Thoracic aorta (tissue), 2 donors: Measurements from ENCODE around the gene LEP. TPM values are rescaled to one million over a fixed set of nuclear protein-coding genes. Genes with fewer than 3 reads are reported as not detected.

ENCODE experiments used
- ATAC-seq: fragments of 150-250 bp; one replicate; pipeline ENCODE4 v1.8.0; 2017; ENCODE audit warnings: low read depth; ENCODE audit not compliant: insufficient number of reproducible peaks, low FRiP score
- DNase-seq: peaks from one replicate; pipeline ENCODE4 v3.0.0-alpha.2; 2020; ENCODE audit warnings: low spot score
- H3K27ac ChIP-seq, 2 donors: fragments of 200-600 bp; sonication (generic); 1 replicate in 1 of 2; 2 replicates in 1 of 2; pipeline ENCODE4 v1.5.1; 2016; ENCODE audit warnings: mild to moderate bottlenecking in 2 of 2, moderate library complexity in 2 of 2
- H3K27me3 ChIP-seq: fragments of 200-600 bp; sonication (generic); replicated peaks from 2 replicates; pipeline ENCODE4 v1.6.0; 2016; ENCODE audit warnings: mild to moderate bottlenecking; ENCODE audit not compliant: insufficient read depth
- H3K36me3 ChIP-seq: fragments of 200-600 bp; sonication (generic); one replicate; pipeline ENCODE4 v1.5.1; 2016
- H3K4me1 ChIP-seq, 2 donors: fragments of 200-600 bp; sonication (generic); 1 replicate in 1 of 2; 2 replicates in 1 of 2; pipeline versions ENCODE4 v1.5.1 to v1.6.0; 2016; ENCODE audit warnings: low read depth in 2 of 2, mild to moderate bottlenecking in 1 of 2; ENCODE audit not compliant: control insufficient read depth in 1 of 2
- H3K4me3 ChIP-seq: fragments of 200-600 bp; sonication (generic); 2 replicates; pipeline ENCODE4 v1.5.1; 2016; ENCODE audit warnings: mild to moderate bottlenecking
- H3K9me3 ChIP-seq: fragments of 200-600 bp; sonication (generic); 2 replicates; pipeline ENCODE4 v1.5.1; 2016
- CTCF ChIP-seq: fragments of 200-600 bp; sonication (generic); IDR thresholded peaks from one replicate; pipeline ENCODE4 v1.5.1; 2019; ENCODE audit warnings: antibody characterized with exemption
- total RNA-seq, 2 donors: library from RNA; depleted of rRNA; stranded (reverse); fragments of >200 nt; gene quantifications; one replicate each; pipeline versions ENCODE4 v1.1.0 to v1.2.3, GENCODE V29; 2016

LEP gene
- total RNA-seq, 2 donors from 2014 or later = not detected

- H3K27ac ChIP-seq = no peak overlapping the region
- H3K27me3 ChIP-seq = no peaks in the 10 kb centered on the region
- ATAC-seq (no peak), DNase-seq (no peak)
- H3K9me3 ChIP-seq = no peaks in the 10 kb centered on the region
- no peaks in the 10 kb centered on the region for H3K36me3 ChIP-seq
- no peak for TF ChIP-seq CTCF
- no peak overlapping the region for H3K4me3 ChIP-seq
- no peaks in the 10 kb centered on the region for H3K4me1 ChIP-seq
Observed at GRCh38 chr7:128227271-128227670, 13.8 kb upstream of the LEP start.

- no peaks in the 10 kb centered on the region for H3K36me3 ChIP-seq
- H3K9me3 ChIP-seq = no peaks in the 10 kb centered on the region
- no peak for ATAC-seq
- TF ChIP-seq CTCF = no peak
- no peaks in the 10 kb centered on the region for H3K4me1 ChIP-seq
- no peak overlapping the region for H3K27ac ChIP-seq
- no peak overlapping the region for H3K4me3 ChIP-seq
- no peak for DNase-seq
- no peaks in the 10 kb centered on the region for H3K27me3 ChIP-seq
Observed at GRCh38 chr7:128231021-128231420, 10.1 kb upstream of the LEP start.

- no peaks in the 10 kb centered on the region for H3K27me3 ChIP-seq
- DNase-seq (no peak), ATAC-seq (no peak)
- no peaks in the 10 kb centered on the region for H3K36me3 ChIP-seq
- H3K9me3 ChIP-seq = no peaks in the 10 kb centered on the region
- no peak overlapping the region for H3K27ac ChIP-seq
- no peak overlapping the region for H3K4me3 ChIP-seq
- no peak for TF ChIP-seq CTCF
- no peaks in the 10 kb centered on the region for H3K4me1 ChIP-seq
Observed at GRCh38 chr7:128231677-128232076, 9.4 kb upstream of the LEP start.

DNA sequence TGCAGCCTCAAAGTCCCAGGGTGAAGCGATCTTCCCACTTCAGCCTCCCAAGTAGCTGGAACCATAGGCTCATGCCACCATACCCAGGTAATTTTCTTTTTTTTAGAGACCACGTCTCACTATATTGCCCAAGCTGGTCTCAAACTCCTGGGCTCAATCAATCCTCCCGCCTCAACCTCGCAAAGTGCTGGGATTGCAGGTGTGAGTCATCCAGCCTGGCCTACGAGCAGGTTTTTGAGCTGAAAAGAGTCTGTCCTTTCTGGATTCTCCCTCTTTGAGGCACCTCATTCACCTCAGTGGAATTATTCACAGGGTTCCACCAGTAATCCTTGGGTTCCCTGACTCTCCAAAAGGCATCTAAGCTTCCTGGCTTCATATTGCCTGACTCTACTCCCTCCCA lies 7.6 kb upstream of the LEP start:
- Histone ChIP-seq H3K9me3 (no peaks in the 10 kb centered on the region), H3K27ac (no peak overlapping the region), H3K4me1 (no peaks in the 10 kb centered on the region), H3K4me3 (no peak overlapping the region), H3K27me3 (no peaks in the 10 kb centered on the region), H3K36me3 (no peaks in the 10 kb centered on the region)
- ATAC-seq (no peak), DNase-seq (no peak)
- no peak for TF ChIP-seq CTCF

DNA sequence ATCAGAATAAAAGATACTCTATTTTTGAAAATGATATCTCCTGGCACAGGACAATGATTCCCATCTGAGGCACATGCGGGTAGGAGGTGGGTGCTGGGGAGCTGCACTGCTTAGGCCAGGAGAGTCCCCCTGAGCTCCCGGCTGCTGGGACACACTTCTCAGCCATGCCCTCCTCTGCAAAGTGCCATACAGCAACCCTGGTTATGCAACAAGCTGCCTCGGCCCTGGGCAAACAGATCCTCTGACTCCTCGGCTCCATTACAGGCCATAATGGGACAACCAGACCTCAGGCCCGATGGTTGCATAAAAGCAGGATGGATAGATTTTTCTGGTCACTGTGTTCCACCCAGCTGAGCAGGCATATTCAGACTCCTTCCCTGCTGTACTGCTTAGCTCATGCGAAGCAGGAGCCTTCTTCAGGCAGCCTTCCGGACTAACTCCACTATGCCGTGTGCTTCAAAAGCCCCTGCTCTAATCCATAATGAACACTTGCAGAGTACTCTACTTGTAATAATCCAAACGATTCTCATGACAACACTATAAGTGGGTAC lies 6.5 kb upstream of the LEP start:
- Histone ChIP-seq H3K4me3 (no peak overlapping the region), H3K9me3 (peaks cover 4% of the 10 kb centered on the region), H3K4me1 (no peaks in the 10 kb centered on the region)

More for the DNA sequence above, 6.5 kb upstream of the LEP start:
- ATAC-seq (no peak), DNase-seq (no peak)
- H3K27ac ChIP-seq = no peak overlapping the region
- TF ChIP-seq CTCF = no peak
- H3K36me3 ChIP-seq = no peaks in the 10 kb centered on the region
- H3K27me3 ChIP-seq = no peaks in the 10 kb centered on the region
